Measurements from ENCODE around the gene PDE3B.

DNA sequence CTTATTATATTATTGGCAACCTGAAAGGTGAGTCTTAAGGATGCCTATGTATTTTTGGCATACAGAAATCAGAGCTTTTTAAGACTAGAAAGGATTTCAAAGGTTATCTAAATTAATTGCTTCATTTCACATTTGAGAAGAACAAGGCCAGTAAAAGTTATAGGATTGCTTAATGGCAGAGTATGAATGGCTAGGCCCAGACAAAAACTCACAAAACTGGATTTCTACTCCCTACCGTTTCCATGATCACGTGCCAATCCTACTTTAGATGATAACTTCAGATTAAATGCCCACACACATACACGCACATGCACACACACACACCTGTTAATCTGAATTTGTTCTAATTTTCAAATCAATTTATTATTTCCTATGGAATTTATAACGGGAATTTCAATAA is 1.8 kb upstream of the PDE3B start:
- TF ChIP-seq, protein P1, sequence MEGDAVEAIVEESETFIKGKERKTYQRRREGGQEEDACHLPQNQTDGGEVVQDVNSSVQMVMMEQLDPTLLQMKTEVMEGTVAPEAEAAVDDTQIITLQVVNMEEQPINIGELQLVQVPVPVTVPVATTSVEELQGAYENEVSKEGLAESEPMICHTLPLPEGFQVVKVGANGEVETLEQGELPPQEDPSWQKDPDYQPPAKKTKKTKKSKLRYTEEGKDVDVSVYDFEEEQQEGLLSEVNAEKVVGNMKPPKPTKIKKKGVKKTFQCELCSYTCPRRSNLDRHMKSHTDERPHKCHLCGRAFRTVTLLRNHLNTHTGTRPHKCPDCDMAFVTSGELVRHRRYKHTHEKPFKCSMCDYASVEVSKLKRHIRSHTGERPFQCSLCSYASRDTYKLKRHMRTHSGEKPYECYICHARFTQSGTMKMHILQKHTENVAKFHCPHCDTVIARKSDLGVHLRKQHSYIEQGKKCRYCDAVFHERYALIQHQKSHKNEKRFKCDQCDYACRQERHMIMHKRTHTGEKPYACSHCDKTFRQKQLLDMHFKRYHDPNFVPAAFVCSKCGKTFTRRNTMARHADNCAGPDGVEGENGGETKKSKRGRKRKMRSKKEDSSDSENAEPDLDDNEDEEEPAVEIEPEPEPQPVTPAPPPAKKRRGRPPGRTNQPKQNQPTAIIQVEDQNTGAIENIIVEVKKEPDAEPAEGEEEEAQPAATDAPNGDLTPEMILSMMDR (IDR thresholded peaks at IDR 0.05), result no peak
- TF ChIP-seq POLR2A (IDR thresholded peaks at IDR 0.05), result no peak
